K562 (cell line): ENCODE measurements around the gene DBT. TPM values are rescaled to one million over a fixed set of nuclear protein-coding genes. Genes with fewer than 3 reads are reported as not detected.

ENCODE experiments used
- ARHGAP35 ChIP-seq: fragments of 450-650 bp; IDR thresholded peaks from 2 replicates; pipeline ENCODE4 v1.6.1; 2018; ENCODE audit not compliant: partially characterized antibody
- CC2D1A ChIP-seq: fragments of 450-650 bp; IDR thresholded peaks from 2 replicates; pipeline ENCODE4 v1.6.1; 2017; ENCODE audit warnings: mild to moderate bottlenecking
- FOXK2 ChIP-seq, 2 experiments: fragments of 450-650 bp; IDR thresholded peaks in 1 of 2; conservative IDR thresholded peaks in 1 of 2; 2 replicates each; pipeline ENCODE4 v1.6.1; 2016; ENCODE audit warnings: low read depth in 2 of 2, mild to moderate bottlenecking in 1 of 2
- GATA2 ChIP-seq: sonication (generic); formaldehyde crosslinking; IDR thresholded peaks from 2 replicates; pipeline ENCODE4 v1.4.0; 2020; ENCODE audit warnings: mild to moderate bottlenecking, missing genetic modification reagents
- HMG20B ChIP-seq: fragments of 250-450 bp; sonication (Bioruptor Pico); IDR thresholded peaks from 2 replicates; pipeline ENCODE4 v1.5.0; 2021; ENCODE audit warnings: mild to moderate bottlenecking
- IFI16 ChIP-seq: fragments of 250-450 bp; sonication (Bioruptor Pico); IDR thresholded peaks from 2 replicates; pipeline ENCODE4 v2.1.2; 2022; ENCODE audit warnings: mild to moderate bottlenecking, inconsistent platforms
- MAFK ChIP-seq: IDR thresholded peaks from 2 replicates; pipeline ENCODE4 v1.6.1; 2011; ENCODE audit warnings: low read length, improper control_type of control experiment
- NCOR1 ChIP-seq: fragments of 450-650 bp; IDR thresholded peaks from 2 replicates; pipeline ENCODE4 v1.6.1; 2016; ENCODE audit warnings: mild to moderate bottlenecking, moderate library complexity
- NFE2L1 ChIP-seq: fragments of 450-650 bp; IDR thresholded peaks from 2 replicates; pipeline ENCODE4 v1.6.1; 2016; ENCODE audit warnings: missing genetic modification characterization, low read depth, mild to moderate bottlenecking, missing compliant biosample characterization, moderate library complexity, borderline replicate concordance
- NFYB ChIP-seq: IDR thresholded peaks from 2 replicates; pipeline ENCODE4 v1.6.1; 2011; ENCODE audit warnings: mild to moderate bottlenecking, moderate library complexity; ENCODE audit not compliant: insufficient read length; ENCODE audit errors: extremely low read depth
- NR2F6 ChIP-seq: fragments of 450-650 bp; formaldehyde crosslinking; IDR thresholded peaks from 2 replicates; pipeline ENCODE4 v1.4.0; 2020; ENCODE audit warnings: mild to moderate bottlenecking
- RBM39 ChIP-seq: fragments of 200-400 bp; formaldehyde crosslinking; optimal IDR thresholded peaks from 2 replicates; pipeline ENCODE3; 2018; ENCODE audit warnings: low read depth, low read length
- STAG1 ChIP-seq: sonication (generic); formaldehyde crosslinking; IDR thresholded peaks from 2 replicates; pipeline ENCODE4 v1.5.0; 2020; ENCODE audit warnings: missing genetic modification reagents, borderline replicate concordance
- STAT5B ChIP-seq: fragments of 250-450 bp; sonication (Bioruptor Pico); IDR thresholded peaks from 2 replicates; pipeline ENCODE4 v1.8.0; 2021; ENCODE audit warnings: mild to moderate bottlenecking, inconsistent platforms
- ZEB2 ChIP-seq: fragments of 450-650 bp; IDR thresholded peaks from 2 replicates; pipeline ENCODE4 v1.6.1; 2016
- ZNF347 ChIP-seq: fragments of 450-650 bp; formaldehyde crosslinking; IDR thresholded peaks from 2 replicates; pipeline ENCODE4 v1.4.0; 2020; ENCODE audit warnings: low read depth, mild to moderate bottlenecking, moderate library complexity
- ZZZ3 ChIP-seq: fragments of 450-650 bp; IDR thresholded peaks from 2 replicates; pipeline ENCODE4 v1.6.1; 2016; ENCODE audit warnings: antibody characterized with exemption, mild to moderate bottlenecking, moderate library complexity
- polyA plus RNA-seq, 8 experiments: library from polyadenylated mRNA; depleted of rRNA in 4 of 8; stranded (reverse) in 5 of 8; unstranded in 3 of 8; fragments of >200 nt; fragmentation: Nextera tagmentation in 2 of 8; fragmentation: Illumina TruSeq in 1 of 8; extraction: Ambion mirVana in 2 of 8; extraction: Trizol in 1 of 8; gene quantifications; 2 replicates each; pipeline versions ENCODE4 v1.2.1 to v1.2.3, GENCODE V29; 2011 to 2014; ENCODE audit warnings: inconsistent platforms in 1 of 8, missing spikeins in 1 of 8
- total RNA-seq, 7 experiments: library from RNA; depleted of rRNA in 6 of 7; stranded (reverse); fragments of >200 nt in 6 of 7; fragmentation: Illumina TruSeq in 2 of 7; extraction: Trizol in 2 of 7; gene quantifications; 2 replicates each; pipeline versions ENCODE4 v1.2.1 to v1.2.3, GENCODE V29; 2011 to 2021; ENCODE audit warnings: low replicate concordance in 1 of 7
- TF ChIP-seq, protein P1 (sequence below): fragments of 450-650 bp; IDR thresholded peaks from 2 replicates; pipeline ENCODE4 v1.6.1; 2017; ENCODE audit warnings: mild to moderate bottlenecking, moderate library complexity
- TF ChIP-seq, protein P2 (sequence below): fragments of 450-650 bp; formaldehyde crosslinking; IDR thresholded peaks from 2 replicates; pipeline ENCODE4 v1.4.0; 2020; ENCODE audit warnings: mild to moderate bottlenecking, moderate library complexity
- TF ChIP-seq, protein P3 (sequence below): fragments of 450-650 bp; IDR thresholded peaks from 2 replicates; pipeline ENCODE4 v1.6.1; 2016; ENCODE audit warnings: borderline replicate concordance
- TF ChIP-seq, protein P4 (sequence below): fragments of 150-350 bp; conservative IDR thresholded peaks from 2 replicates; pipeline ENCODE4 v1.6.1; 2014; ENCODE audit warnings: low read length
- TF ChIP-seq, protein P5 (sequence below): sonication (generic); formaldehyde crosslinking; IDR thresholded peaks from 2 replicates; pipeline ENCODE4 v1.8.1; 2023; ENCODE audit warnings: mild to moderate bottlenecking, missing genetic modification reagents, moderate library complexity

The DBT gene
- total and polyA plus RNA-seq, 9 of the 15 experiments (the other 6 are each of a cell fraction or from before 2014, with no cell fraction given) = 2.7 to 13.5 (median 7.3) TPM

DNA sequence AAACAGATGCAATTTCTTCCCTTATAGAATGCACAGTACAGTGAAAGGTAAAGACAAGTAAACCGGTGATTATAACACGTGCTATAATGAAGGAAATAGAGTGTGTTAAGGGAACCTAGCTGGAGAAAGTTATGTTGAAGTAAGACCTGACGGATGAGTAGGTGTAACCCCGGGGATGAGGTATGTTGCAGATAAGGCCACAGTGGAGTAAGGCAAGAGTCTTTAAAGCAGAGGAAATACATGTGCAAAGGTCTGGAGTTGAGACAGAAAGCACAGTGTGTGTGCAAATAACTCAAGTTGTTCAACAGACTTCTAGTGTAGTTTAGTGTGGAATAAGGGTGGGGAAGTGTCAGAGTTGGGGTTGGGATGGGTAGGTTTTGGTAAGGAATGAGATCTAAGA is 2.9 kb downstream of the DBT start (continued):
- TF ChIP-seq, protein P1, sequence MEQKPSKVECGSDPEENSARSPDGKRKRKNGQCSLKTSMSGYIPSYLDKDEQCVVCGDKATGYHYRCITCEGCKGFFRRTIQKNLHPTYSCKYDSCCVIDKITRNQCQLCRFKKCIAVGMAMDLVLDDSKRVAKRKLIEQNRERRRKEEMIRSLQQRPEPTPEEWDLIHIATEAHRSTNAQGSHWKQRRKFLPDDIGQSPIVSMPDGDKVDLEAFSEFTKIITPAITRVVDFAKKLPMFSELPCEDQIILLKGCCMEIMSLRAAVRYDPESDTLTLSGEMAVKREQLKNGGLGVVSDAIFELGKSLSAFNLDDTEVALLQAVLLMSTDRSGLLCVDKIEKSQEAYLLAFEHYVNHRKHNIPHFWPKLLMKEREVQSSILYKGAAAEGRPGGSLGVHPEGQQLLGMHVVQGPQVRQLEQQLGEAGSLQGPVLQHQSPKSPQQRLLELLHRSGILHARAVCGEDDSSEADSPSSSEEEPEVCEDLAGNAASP = no peak
- TF ChIP-seq HMG20B (CRISPR knock-in tag) (no peak), GATA2 (CRISPR knock-in tag) (no peak), ARHGAP35 (no peak), STAG1 (CRISPR knock-in tag) (no peak), MAFK (no peak), CC2D1A (no peak), ZNF347 (CRISPR knock-in tag) (no peak), IFI16 (no peak), ZZZ3 (no peak), STAT5B (CRISPR knock-in tag) (no peak), NFYB (no peak), NFE2L1 (no peak), RBM39 (no peak), NCOR1 (no peak), ZEB2 (peak; percentile 64; the same call in 1 of the 2 replicates), FOXK2 (conservative IDR thresholded peaks at IDR 0.05 in 1 of 2, IDR thresholded peaks at IDR 0.05 in 1 of 2; ENCODE audit: low read depth in 2 of 2) (no peak), NR2F6 (no peak)
- TF ChIP-seq, protein P2, sequence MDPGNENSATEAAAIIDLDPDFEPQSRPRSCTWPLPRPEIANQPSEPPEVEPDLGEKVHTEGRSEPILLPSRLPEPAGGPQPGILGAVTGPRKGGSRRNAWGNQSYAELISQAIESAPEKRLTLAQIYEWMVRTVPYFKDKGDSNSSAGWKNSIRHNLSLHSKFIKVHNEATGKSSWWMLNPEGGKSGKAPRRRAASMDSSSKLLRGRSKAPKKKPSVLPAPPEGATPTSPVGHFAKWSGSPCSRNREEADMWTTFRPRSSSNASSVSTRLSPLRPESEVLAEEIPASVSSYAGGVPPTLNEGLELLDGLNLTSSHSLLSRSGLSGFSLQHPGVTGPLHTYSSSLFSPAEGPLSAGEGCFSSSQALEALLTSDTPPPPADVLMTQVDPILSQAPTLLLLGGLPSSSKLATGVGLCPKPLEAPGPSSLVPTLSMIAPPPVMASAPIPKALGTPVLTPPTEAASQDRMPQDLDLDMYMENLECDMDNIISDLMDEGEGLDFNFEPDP = no peak
- TF ChIP-seq, protein P3, sequence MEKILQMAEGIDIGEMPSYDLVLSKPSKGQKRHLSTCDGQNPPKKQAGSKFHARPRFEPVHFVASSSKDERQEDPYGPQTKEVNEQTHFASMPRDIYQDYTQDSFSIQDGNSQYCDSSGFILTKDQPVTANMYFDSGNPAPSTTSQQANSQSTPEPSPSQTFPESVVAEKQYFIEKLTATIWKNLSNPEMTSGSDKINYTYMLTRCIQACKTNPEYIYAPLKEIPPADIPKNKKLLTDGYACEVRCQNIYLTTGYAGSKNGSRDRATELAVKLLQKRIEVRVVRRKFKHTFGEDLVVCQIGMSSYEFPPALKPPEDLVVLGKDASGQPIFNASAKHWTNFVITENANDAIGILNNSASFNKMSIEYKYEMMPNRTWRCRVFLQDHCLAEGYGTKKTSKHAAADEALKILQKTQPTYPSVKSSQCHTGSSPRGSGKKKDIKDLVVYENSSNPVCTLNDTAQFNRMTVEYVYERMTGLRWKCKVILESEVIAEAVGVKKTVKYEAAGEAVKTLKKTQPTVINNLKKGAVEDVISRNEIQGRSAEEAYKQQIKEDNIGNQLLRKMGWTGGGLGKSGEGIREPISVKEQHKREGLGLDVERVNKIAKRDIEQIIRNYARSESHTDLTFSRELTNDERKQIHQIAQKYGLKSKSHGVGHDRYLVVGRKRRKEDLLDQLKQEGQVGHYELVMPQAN = peak; percentile 56; the same call in 1 of the 2 replicates
- TF ChIP-seq, protein P4, sequence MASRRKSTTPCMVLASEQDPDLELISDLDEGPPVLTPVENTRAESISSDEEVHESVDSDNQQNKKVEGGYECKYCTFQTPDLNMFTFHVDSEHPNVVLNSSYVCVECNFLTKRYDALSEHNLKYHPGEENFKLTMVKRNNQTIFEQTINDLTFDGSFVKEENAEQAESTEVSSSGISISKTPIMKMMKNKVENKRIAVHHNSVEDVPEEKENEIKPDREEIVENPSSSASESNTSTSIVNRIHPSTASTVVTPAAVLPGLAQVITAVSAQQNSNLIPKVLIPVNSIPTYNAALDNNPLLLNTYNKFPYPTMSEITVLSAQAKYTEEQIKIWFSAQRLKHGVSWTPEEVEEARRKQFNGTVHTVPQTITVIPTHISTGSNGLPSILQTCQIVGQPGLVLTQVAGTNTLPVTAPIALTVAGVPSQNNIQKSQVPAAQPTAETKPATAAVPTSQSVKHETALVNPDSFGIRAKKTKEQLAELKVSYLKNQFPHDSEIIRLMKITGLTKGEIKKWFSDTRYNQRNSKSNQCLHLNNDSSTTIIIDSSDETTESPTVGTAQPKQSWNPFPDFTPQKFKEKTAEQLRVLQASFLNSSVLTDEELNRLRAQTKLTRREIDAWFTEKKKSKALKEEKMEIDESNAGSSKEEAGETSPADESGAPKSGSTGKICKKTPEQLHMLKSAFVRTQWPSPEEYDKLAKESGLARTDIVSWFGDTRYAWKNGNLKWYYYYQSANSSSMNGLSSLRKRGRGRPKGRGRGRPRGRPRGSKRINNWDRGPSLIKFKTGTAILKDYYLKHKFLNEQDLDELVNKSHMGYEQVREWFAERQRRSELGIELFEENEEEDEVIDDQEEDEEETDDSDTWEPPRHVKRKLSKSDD = no peak
- TF ChIP-seq, protein P5, sequence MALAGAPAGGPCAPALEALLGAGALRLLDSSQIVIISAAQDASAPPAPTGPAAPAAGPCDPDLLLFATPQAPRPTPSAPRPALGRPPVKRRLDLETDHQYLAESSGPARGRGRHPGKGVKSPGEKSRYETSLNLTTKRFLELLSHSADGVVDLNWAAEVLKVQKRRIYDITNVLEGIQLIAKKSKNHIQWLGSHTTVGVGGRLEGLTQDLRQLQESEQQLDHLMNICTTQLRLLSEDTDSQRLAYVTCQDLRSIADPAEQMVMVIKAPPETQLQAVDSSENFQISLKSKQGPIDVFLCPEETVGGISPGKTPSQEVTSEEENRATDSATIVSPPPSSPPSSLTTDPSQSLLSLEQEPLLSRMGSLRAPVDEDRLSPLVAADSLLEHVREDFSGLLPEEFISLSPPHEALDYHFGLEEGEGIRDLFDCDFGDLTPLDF (CRISPR knock-in tag) = no peak
